Esophagus squamous epithelium (tissue), 4 donors: ENCODE data around the gene ATP10A.

ENCODE experiments used
- POLR2A ChIP-seq, 4 donors: fragments of 450-650 bp; IDR thresholded peaks; one replicate each; pipeline ENCODE4 v1.6.1; 2017; ENCODE audit warnings: antibody characterized with exemption in 4 of 4, mild to moderate bottlenecking in 4 of 4, moderate library complexity in 3 of 4
- TF ChIP-seq, protein P1 (sequence below), 6 experiments: fragments of 450-650 bp in 4 of 6; fragments of 200-600 bp in 2 of 6; sonication (generic) in 2 of 6; IDR thresholded peaks; one replicate each; pipeline ENCODE4 v1.5.1; 2016 to 2019; ENCODE audit warnings: antibody characterized with exemption in 6 of 6, mild to moderate bottlenecking in 4 of 6, moderate library complexity in 4 of 6

- TF ChIP-seq POLR2A (IDR thresholded peaks at IDR 0.05): no peak
- TF ChIP-seq, protein P1, sequence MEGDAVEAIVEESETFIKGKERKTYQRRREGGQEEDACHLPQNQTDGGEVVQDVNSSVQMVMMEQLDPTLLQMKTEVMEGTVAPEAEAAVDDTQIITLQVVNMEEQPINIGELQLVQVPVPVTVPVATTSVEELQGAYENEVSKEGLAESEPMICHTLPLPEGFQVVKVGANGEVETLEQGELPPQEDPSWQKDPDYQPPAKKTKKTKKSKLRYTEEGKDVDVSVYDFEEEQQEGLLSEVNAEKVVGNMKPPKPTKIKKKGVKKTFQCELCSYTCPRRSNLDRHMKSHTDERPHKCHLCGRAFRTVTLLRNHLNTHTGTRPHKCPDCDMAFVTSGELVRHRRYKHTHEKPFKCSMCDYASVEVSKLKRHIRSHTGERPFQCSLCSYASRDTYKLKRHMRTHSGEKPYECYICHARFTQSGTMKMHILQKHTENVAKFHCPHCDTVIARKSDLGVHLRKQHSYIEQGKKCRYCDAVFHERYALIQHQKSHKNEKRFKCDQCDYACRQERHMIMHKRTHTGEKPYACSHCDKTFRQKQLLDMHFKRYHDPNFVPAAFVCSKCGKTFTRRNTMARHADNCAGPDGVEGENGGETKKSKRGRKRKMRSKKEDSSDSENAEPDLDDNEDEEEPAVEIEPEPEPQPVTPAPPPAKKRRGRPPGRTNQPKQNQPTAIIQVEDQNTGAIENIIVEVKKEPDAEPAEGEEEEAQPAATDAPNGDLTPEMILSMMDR (IDR thresholded peaks at IDR 0.05): no peak
Measured at GRCh38 chr15:25649390-25649789, 213.7 kb downstream of the ATP10A start.
